ENCODE measurements around the gene LCE2B. TPM values are rescaled to one million over a fixed set of nuclear protein-coding genes. Genes with fewer than 3 reads are reported as not detected.

The LCE2B gene
- total RNA-seq: not detected in 2 replicates

GRCh38 chr1:152685823-152686222 is at the start of gene LCE2B:
Gene LCE2B (plus strand): TSS chr1:152686123. CDS start chr1:152686844, 721 bp downstream.

DNA sequence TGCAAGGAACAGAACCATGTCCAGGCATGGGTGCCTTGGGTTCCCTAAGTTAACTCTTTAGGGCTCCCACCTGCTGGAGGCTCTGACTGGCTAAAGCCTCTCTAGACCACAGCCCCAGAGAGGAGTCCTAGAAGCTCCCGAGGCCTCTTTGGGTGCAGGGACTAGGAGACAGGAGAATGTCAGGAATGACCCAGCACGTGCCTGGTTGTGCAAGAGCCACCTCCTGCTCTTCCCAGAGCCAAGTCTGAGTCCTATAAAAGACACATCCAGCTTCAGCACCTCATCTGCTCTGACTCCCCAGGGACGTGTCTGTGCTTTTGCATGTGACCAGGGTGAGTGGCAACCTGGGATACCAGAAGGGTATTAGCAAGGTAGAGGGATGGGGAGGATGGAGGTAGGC is 22.8 kb upstream of the LCE2B start, which contains the start of gene LCE2D:
Gene LCE2D (plus strand): TSS at position 283 of the 400 bp plus-strand sequence. CDS start 726 bp downstream, outside the sequence.

DNA sequence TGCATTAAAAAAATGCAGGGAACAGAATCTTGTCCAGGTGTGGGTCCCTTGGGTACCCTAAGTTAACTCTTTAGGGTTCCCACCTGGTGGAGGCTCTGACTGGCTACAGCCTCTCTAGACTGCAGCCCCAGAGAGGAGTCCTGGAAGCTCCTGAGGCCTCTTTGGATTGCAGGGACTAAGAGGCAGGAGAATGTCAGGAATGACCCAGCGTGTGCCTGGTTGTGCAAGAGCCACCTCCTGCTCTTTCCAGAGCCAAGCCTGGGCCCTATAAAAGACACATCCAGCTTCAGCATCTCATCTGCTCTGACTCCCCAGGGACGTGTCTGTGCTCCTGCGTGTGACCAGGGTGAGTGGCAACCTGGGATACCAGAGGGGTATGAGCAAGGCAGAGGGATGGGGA is 10.9 kb upstream of the LCE2B start, which contains the start of gene LCE2C:
Gene LCE2C (plus strand): TSS at position 297 of the 400 bp plus-strand sequence. CDS start 737 bp downstream, outside the sequence.

DNA sequence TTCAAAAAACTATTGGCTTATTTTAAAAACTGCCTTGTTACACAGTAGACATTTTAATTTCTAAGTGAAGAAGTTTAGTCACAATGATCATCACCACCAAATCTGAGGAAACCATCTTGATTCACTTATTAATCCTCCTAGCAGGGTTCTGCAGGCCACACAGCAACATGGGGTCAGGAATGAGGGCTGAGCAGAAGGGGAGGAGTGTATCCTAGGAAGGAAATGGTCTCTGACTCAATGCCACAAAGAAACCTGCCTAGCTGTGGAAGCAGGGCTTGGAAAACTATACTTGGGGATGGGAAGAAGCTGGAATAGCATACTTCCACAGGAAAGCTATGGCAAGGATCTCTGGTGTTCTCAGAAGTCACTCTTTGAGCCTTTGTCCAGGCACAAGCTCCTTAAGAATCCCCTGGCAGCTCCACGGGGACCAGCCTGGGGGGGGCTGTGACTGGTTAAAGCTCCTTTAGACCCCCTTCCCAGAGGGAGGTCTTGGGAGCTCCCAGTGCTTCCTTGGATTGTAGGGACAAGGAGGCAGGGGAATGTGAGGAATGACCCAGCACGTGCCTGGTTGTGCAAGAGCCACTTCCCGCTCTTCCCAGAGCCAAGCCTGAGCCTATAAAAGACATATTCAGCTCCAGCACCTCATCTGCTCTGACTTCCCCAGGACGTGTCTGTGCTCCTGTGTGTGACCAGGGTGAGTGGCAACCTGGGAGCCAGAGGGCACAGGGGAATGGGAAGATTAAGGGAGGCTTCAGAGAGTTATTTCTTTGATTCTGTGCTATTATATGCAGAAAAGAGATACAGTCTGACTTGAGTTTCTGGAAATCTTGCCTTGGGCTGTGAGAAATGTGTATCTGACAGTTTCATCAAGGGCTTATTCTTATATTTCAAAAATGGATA is 12.0 kb downstream of the LCE2B start, which contains the start of gene LCE2A:
Gene LCE2A (plus strand): TSS at position 645 of the 900 bp plus-strand sequence. CDS start 557 bp downstream, outside the sequence.

GRCh38 chr1:152707860-152708259 is 21.9 kb downstream of the LCE2B start, which contains the start of gene LCE4A:
Gene LCE4A (plus strand): TSS chr1:152708160. CDS start chr1:152709076, 916 bp downstream.

Other genes with a start within 250 kb of the LCE2B start
- gene LCE5A, start 175.3 kb upstream of the LCE2B start, total RNA-seq: not detected in 2 replicates
- gene CRCT1, start 171.6 kb upstream of the LCE2B start, total RNA-seq: not detected in 2 replicates
- gene LCE3E, start 119.3 kb upstream of the LCE2B start, total RNA-seq: not detected in 2 replicates
- gene LCE3D, start 105.6 kb upstream of the LCE2B start, total RNA-seq: not detected in 2 replicates
- gene LCE3C, start 85.9 kb upstream of the LCE2B start, total RNA-seq: not detected in 2 replicates
- not detected in 2 replicates for gene LCE3B, start 72.3 kb upstream of the LCE2B start, total RNA-seq
- not detected in 2 replicates for gene LCE3A, start 63.0 kb upstream of the LCE2B start, total RNA-seq
- not detected in 2 replicates for gene LCE2D, start 22.7 kb upstream of the LCE2B start, total RNA-seq
- not detected in 2 replicates for gene LCE2C, start 10.8 kb upstream of the LCE2B start, total RNA-seq
- gene LCE2A, start 12.2 kb downstream of the LCE2B start, total RNA-seq: not detected in 2 replicates
- gene LCE4A, start 22.0 kb downstream of the LCE2B start, total RNA-seq: not detected in 2 replicates
- not detected in 2 replicates for gene KPRP, start 71.9 kb downstream of the LCE2B start, total RNA-seq
- not detected in 2 replicates for gene LCE1F, start 89.0 kb downstream of the LCE2B start, total RNA-seq
- not detected in 2 replicates for gene LCE1E, start 100.1 kb downstream of the LCE2B start, total RNA-seq
- not detected in 2 replicates for gene LCE1D, start 110.6 kb downstream of the LCE2B start, total RNA-seq
- gene LCE1C, start 120.5 kb downstream of the LCE2B start, total RNA-seq: not detected in 2 replicates
- gene LCE1B, start 125.8 kb downstream of the LCE2B start, total RNA-seq: not detected in 2 replicates
- gene LCE1A, start 141.3 kb downstream of the LCE2B start, total RNA-seq: not detected in 2 replicates
- gene LCE6A, start 156.7 kb downstream of the LCE2B start, total RNA-seq: not detected in 2 replicates
- not detected in 2 replicates for gene LCE7A, start 173.9 kb downstream of the LCE2B start, total RNA-seq
- not detected in 2 replicates for gene SMCP, start 192.2 kb downstream of the LCE2B start, total RNA-seq
- gene IVL, start 222.4 kb downstream of the LCE2B start, total RNA-seq: not detected in 2 replicates